HEK293 (cell line): ENCODE measurements around the gene CD48.

Experiments used
- TCF7L2 ChIP-seq: IDR thresholded peaks from 2 replicates; pipeline ENCODE4 v1.6.1; 2011; ENCODE audit warnings: low read depth, mild to moderate bottlenecking, inconsistent platforms, low read length, moderate library complexity, borderline replicate concordance
- ZBTB21 ChIP-seq: fragments of 450-650 bp; formaldehyde crosslinking; IDR thresholded peaks from 2 replicates; pipeline ENCODE4 v1.5.1; 2017; ENCODE audit warnings: missing biosample characterization, missing genetic modification characterization
- ZBTB7A ChIP-seq: fragments of 450-650 bp; formaldehyde crosslinking; IDR thresholded peaks from 2 replicates; pipeline ENCODE4 v1.5.1; 2016; ENCODE audit warnings: low read depth, missing biosample characterization, missing genetic modification characterization
- ZNF350 ChIP-seq: fragments of 450-650 bp; formaldehyde crosslinking; IDR thresholded peaks from 2 replicates; pipeline ENCODE4 v1.5.0; 2017; ENCODE audit warnings: missing biosample characterization, mild to moderate bottlenecking, missing genetic modification characterization
- TF ChIP-seq, protein P1 (sequence below): fragments of 450-650 bp; formaldehyde crosslinking; IDR thresholded peaks from 2 replicates; pipeline ENCODE4 v1.5.1; 2016; ENCODE audit warnings: missing biosample characterization, missing genetic modification characterization

DNA sequence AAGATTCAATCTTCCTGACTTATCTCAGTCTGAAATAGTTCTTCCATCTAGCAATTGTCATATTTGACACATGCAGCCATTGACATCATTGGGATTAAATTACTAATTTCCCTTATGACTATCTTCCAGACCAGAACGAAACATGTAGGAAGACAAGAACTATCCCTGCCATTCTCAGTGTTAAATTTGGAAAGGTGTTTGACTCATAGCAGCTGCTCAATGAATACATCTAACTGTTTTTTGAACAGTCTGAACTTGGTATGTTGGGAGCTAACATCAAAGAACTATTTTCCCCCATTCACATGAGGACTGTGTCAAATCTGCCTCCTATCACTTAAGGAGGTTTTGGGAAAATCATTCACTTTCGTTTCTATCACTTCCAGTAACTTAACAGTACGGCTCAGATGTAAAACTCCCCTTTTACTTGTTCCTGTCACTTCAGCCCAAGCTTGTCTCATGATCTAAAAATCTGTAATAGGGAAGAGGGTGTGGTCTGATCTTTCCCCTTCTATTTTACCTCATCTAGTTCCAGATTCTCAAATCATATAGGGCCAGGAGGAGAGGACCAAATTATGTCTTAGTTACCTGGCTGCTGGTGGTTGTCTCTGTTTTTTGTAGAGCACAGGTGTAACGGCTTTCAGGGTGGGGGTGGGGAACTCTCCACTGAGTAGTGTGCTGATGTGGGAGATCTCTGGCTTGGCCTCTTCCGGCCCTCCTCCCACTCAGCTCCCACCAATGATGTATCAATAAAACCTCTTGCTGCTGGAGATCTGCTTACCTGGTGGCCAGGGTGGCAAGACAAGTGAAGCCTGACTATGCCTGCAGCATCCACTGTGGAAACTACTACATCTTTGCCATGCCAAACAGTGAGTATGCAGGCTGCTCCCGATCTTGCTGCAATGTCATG lies 38.6 kb downstream of the CD48 start:
- TF ChIP-seq, protein P1, sequence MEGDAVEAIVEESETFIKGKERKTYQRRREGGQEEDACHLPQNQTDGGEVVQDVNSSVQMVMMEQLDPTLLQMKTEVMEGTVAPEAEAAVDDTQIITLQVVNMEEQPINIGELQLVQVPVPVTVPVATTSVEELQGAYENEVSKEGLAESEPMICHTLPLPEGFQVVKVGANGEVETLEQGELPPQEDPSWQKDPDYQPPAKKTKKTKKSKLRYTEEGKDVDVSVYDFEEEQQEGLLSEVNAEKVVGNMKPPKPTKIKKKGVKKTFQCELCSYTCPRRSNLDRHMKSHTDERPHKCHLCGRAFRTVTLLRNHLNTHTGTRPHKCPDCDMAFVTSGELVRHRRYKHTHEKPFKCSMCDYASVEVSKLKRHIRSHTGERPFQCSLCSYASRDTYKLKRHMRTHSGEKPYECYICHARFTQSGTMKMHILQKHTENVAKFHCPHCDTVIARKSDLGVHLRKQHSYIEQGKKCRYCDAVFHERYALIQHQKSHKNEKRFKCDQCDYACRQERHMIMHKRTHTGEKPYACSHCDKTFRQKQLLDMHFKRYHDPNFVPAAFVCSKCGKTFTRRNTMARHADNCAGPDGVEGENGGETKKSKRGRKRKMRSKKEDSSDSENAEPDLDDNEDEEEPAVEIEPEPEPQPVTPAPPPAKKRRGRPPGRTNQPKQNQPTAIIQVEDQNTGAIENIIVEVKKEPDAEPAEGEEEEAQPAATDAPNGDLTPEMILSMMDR (tag by site-specific recombination) = no peak
- no peak for TF ChIP-seq ZBTB7A (tag by site-specific recombination)
- TF ChIP-seq ZNF350 (tag by site-specific recombination) = no peak
- TF ChIP-seq TCF7L2 = no peak
- no peak for TF ChIP-seq ZBTB21 (tag by site-specific recombination)
